MCF 10A (cell line): ENCODE data around the gene SLC6A15. TPM values are rescaled to one million over a fixed set of nuclear protein-coding genes. Genes with fewer than 3 reads are reported as not detected.

Experiments
- BruUV-seq: library from RNA; stranded (reverse); fragments of 400-500 nt; replicated peaks from 2 replicates; lab custom pipeline; 2021; lab: Mats Ljungman, UMichigan
- CTCF ChIA-PET: fragments of 300-600 bp; sonication (Branson Sonifier 250); formaldehyde crosslinking; extraction: SDS; loops from one replicate; lab custom pipeline; 2021; ENCODE audit warnings: antibody characterized with exemption, inconsistent platforms; lab: Yijun Ruan, JAX
- POLR2A ChIA-PET: fragments of 300-600, 350-650 bp; sonication (Branson Sonifier 250); formaldehyde crosslinking; extraction: SDS; loops from one replicate; lab custom pipeline; 2020; ENCODE audit warnings: antibody characterized with exemption, inconsistent platforms; lab: Yijun Ruan, JAX
- DNase-seq: peaks from one replicate; pipeline ENCODE4 v3.0.0-alpha.2; 2018; ENCODE audit not compliant: unreplicated experiment
- H3K27ac Mint-ChIP-seq: one replicate; pipeline ENCODE4 v1.8.0; 2022; ENCODE audit warnings: mild to moderate bottlenecking, low read depth, mixed read lengths; ENCODE audit not compliant: unreplicated experiment
- H3K27me3 Mint-ChIP-seq: one replicate; pipeline ENCODE4 v1.8.0; 2022; ENCODE audit warnings: mixed read lengths; ENCODE audit not compliant: insufficient read depth, unreplicated experiment
- H3K36me3 Mint-ChIP-seq: one replicate; pipeline ENCODE4 v1.8.0; 2022; ENCODE audit warnings: mild to moderate bottlenecking, moderate library complexity, mixed read lengths; ENCODE audit not compliant: insufficient read depth, unreplicated experiment
- H3K4me1 Mint-ChIP-seq: one replicate; pipeline ENCODE4 v1.8.0; 2022; ENCODE audit warnings: mixed read lengths; ENCODE audit not compliant: insufficient read depth, unreplicated experiment
- H3K4me3 Mint-ChIP-seq: one replicate; pipeline ENCODE4 v1.8.0; 2022; ENCODE audit warnings: mild to moderate bottlenecking, moderate library complexity, mixed read lengths; ENCODE audit not compliant: unreplicated experiment
- H3K9me3 Mint-ChIP-seq: one replicate; pipeline ENCODE4 v1.8.0; 2022; ENCODE audit warnings: mixed read lengths; ENCODE audit not compliant: unreplicated experiment
- CTCF ChIP-seq: fragments of 200-600 bp; IDR thresholded peaks from one replicate; pipeline ENCODE4 v1.8.0; 2022; ENCODE audit warnings: antibody characterized with exemption, mild to moderate bottlenecking; ENCODE audit not compliant: unreplicated experiment
- intact Hi-C: fragments of 100-400 bp; cut with micrococcal nuclease; formaldehyde crosslinking; loops from 2 replicates; pipeline ENCODE4 v1.14.1; 2022
- total RNA-seq: library from RNA; stranded (reverse); gene quantifications from 2 replicates; pipeline ENCODE4 v1.2.3, GENCODE V29; 2022

Gene SLC6A15
- total RNA-seq, 1 experiment from 2014 or later: 94.0 TPM

GRCh38 chr12:84825149-84825548 is 87.5 kb downstream of the SLC6A15 start:
- no peaks in the 10 kb centered on the region for H3K36me3 Mint-ChIP-seq
- H3K27me3 Mint-ChIP-seq: no peaks in the 10 kb centered on the region
- DNase-seq: no peak
- intact Hi-C loops: no loop called here
- no peak overlapping the region for H3K4me3 Mint-ChIP-seq
- ChIA-PET CTCF (interaction anchor here (0.6 to 0.9 kb wide), 3 partner anchors 206 to 1570 kb away, joined by 3 read pairs; no protein-coding TSS in a partner anchor), POLR2A (no interaction called here)
- TF ChIP-seq CTCF: no peak
- no peaks in the 10 kb centered on the region for H3K9me3 Mint-ChIP-seq
- no peak overlapping the region for H3K27ac Mint-ChIP-seq
- H3K4me1 Mint-ChIP-seq: peaks cover 10% of the 10 kb centered on the region
- BruUV-seq: no TSS peak

DNA sequence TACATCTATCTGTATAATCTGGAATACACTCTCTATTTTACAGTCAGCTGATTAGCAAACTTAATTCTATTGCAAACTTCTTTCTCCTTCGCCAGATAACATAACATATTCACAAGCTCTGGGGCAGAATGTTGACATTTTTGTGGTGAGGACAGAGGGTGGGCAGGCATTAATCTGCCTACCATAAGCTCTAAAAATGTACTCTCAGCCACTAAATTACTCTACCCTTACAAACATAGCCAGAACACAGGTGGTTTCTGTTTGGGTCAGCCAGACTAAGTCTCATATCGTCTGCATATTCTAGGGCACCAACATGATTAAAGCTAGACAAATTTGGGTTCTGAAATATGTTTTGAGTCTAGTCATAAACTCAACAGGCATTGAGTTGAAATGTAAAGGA is 90.1 kb downstream of the SLC6A15 start:
- no TSS peak for BruUV-seq

GRCh38 chr12:84816916-84817695 is 95.5 kb downstream of the SLC6A15 start:
- Mint-ChIP-seq H3K36me3 (no peaks in the 10 kb centered on the region), H3K4me1 (peaks cover 15% of the 10 kb centered on the region), H3K4me3 (no peak overlapping the region), H3K9me3 (no peaks in the 10 kb centered on the region), H3K27me3 (no peaks in the 10 kb centered on the region), H3K27ac (no peak overlapping the region)
- POLR2A ChIA-PET: no interaction called here
- DNase-seq: no peak
- BruUV-seq: no TSS peak
- intact Hi-C loops: no loop called here
- TF ChIP-seq CTCF: no peak
- CTCF ChIA-PET: no interaction called here

More for the DNA sequence above, 90.1 kb downstream of the SLC6A15 start:
- TF ChIP-seq CTCF: no peak
- intact Hi-C loops: no loop called here
- Mint-ChIP-seq H3K4me3 (no peak overlapping the region), H3K36me3 (no peaks in the 10 kb centered on the region), H3K9me3 (no peaks in the 10 kb centered on the region), H3K27me3 (no peaks in the 10 kb centered on the region), H3K27ac (no peak overlapping the region), H3K4me1 (peaks cover 25% of the 10 kb centered on the region)
- ChIA-PET POLR2A (interaction anchor here (0.7 kb wide), 1 partner anchor 1162 kb away, joined by 4 read pairs; no protein-coding TSS in a partner anchor), CTCF (interaction anchor here (0.7 kb wide), 1 partner anchor 23 kb away, joined by 3 read pairs; no protein-coding TSS in a partner anchor)
- DNase-seq: no peak

- TF ChIP-seq CTCF: no peak
- Mint-ChIP-seq H3K4me3 (no peak overlapping the region), H3K9me3 (no peaks in the 10 kb centered on the region), H3K36me3 (no peaks in the 10 kb centered on the region), H3K4me1 (peaks cover 15% of the 10 kb centered on the region), H3K27ac (no peak overlapping the region), H3K27me3 (no peaks in the 10 kb centered on the region)
- BruUV-seq: no TSS peak
- POLR2A ChIA-PET: no interaction called here
- no peak for DNase-seq
- intact Hi-C loops: no loop called here
- CTCF ChIA-PET: interaction anchor here (0.6 kb wide), 1 partner anchor 1054 kb away, joined by 3 read pairs; no protein-coding TSS in a partner anchor
Observed at GRCh38 chr12:84814664-84815245, 97.8 kb downstream of the SLC6A15 start.
